HTERT RPE-1 (cell line): ENCODE data around the gene SAP30L.

ENCODE experiments used
- in situ Hi-C: fragments of 300-500 bp; cut with MboI; formaldehyde crosslinking; loops from 4 replicates; pipeline ENCODE4 v1.14.3; 2020; ENCODE audit warnings: low sequenced_read_pairs

The SAP30L gene

GRCh38 chr5:154505567-154505966 lies 59.8 kb downstream of the SAP30L start:
- in situ Hi-C loops, result no loop called here

- in situ Hi-C loops, result no loop called here
These were observed 60.4 kb downstream of the SAP30L start for GRCh38 chr5:154506049-154506715.

GRCh38 chr5:154506716-154507080 lies 60.9 kb downstream of the SAP30L start:
- in situ Hi-C loops, result no loop called here

- in situ Hi-C loops, result no loop called here
These were observed 62.3 kb downstream of the SAP30L start for GRCh38 chr5:154508114-154508513.

- in situ Hi-C loops, result no loop called here
These were observed 64.2 kb downstream of the SAP30L start for GRCh38 chr5:154509784-154510555.
